ELF-1 (cell line): Measurements from ENCODE around the gene EYA2.

Experiments used
- DNase-seq: peaks from one replicate; pipeline ENCODE4 v3.0.0-alpha.2; 2016; ENCODE audit warnings: low read depth, low spot score

Gene EYA2

GRCh38 chr20:47063407-47063806 lies 168.8 kb downstream of the EYA2 start:
- DNase-seq = no peak

- no peak for DNase-seq
Observed at GRCh38 chr20:47063808-47064207, 169.2 kb downstream of the EYA2 start.

GRCh38 chr20:47066484-47067270 lies 172.0 kb downstream of the EYA2 start:
- DNase-seq = no peak

- no peak for DNase-seq
Observed at GRCh38 chr20:47067776-47068175, 173.1 kb downstream of the EYA2 start.

GRCh38 chr20:47070176-47070575 lies 175.5 kb downstream of the EYA2 start:
- DNase-seq = no peak

GRCh38 chr20:47071646-47072185 lies 177.1 kb downstream of the EYA2 start:
- no peak for DNase-seq

- no peak for DNase-seq
Observed at GRCh38 chr20:47073766-47074475, 179.3 kb downstream of the EYA2 start.

- no peak for DNase-seq
Observed at GRCh38 chr20:47075263-47075662, 180.6 kb downstream of the EYA2 start.

- DNase-seq = no peak
Observed at GRCh38 chr20:47079047-47079446, 184.4 kb downstream of the EYA2 start.

GRCh38 chr20:47080365-47080764 lies 185.7 kb downstream of the EYA2 start:
- DNase-seq = no peak

- no peak for DNase-seq
Observed at GRCh38 chr20:47086316-47086715, 191.7 kb downstream of the EYA2 start.

- no peak for DNase-seq
Observed at GRCh38 chr20:47088335-47088734, 193.7 kb downstream of the EYA2 start.

- no peak for DNase-seq
Observed at GRCh38 chr20:47089151-47089550, 194.5 kb downstream of the EYA2 start.

GRCh38 chr20:47090835-47091234 lies 196.2 kb downstream of the EYA2 start:
- DNase-seq = no peak

GRCh38 chr20:47093320-47093966 lies 198.8 kb downstream of the EYA2 start:
- no peak for DNase-seq

- DNase-seq = no peak
Observed at GRCh38 chr20:47095690-47096089, 201.0 kb downstream of the EYA2 start.

GRCh38 chr20:47097691-47098622 lies 203.3 kb downstream of the EYA2 start:
- DNase-seq = no peak

GRCh38 chr20:47099093-47099492 lies 204.4 kb downstream of the EYA2 start:
- DNase-seq = no peak

GRCh38 chr20:47099825-47100441 lies 205.3 kb downstream of the EYA2 start:
- DNase-seq = no peak

- no peak for DNase-seq
Observed at GRCh38 chr20:47102629-47103028, 208.0 kb downstream of the EYA2 start.

- no peak for DNase-seq
Observed at GRCh38 chr20:47106786-47107185, 212.1 kb downstream of the EYA2 start.
